Calu3 (cell line): ENCODE results near the gene USP46. TPM values are rescaled to one million over a fixed set of nuclear protein-coding genes. Genes with fewer than 3 reads are reported as not detected.

ENCODE experiments used
- BruUV-seq: library from RNA; stranded (reverse); fragments of 400-500 nt; replicated peaks from 2 replicates; lab custom pipeline; 2021; lab: Mats Ljungman, UMichigan
- CTCF ChIA-PET: fragments of 300-600 bp; sonication (Branson Sonifier 250); formaldehyde crosslinking; loops from one replicate; lab custom pipeline; 2022; ENCODE audit warnings: antibody characterized with exemption; lab: Charles Lee
- DNase-seq: peaks from one replicate; pipeline ENCODE4 v3.0.0; 2022
- H3K27ac Mint-ChIP-seq: one replicate; pipeline ENCODE4 v1.8.0; 2022; ENCODE audit warnings: mixed read lengths; ENCODE audit not compliant: unreplicated experiment
- H3K27me3 Mint-ChIP-seq: one replicate; pipeline ENCODE4 v1.8.0; 2022; ENCODE audit warnings: mixed read lengths; ENCODE audit not compliant: unreplicated experiment
- H3K36me3 Mint-ChIP-seq: one replicate; pipeline ENCODE4 v1.8.0; 2022; ENCODE audit warnings: mild to moderate bottlenecking, moderate library complexity, mixed read lengths; ENCODE audit not compliant: insufficient read depth, unreplicated experiment
- H3K4me1 Mint-ChIP-seq: one replicate; pipeline ENCODE4 v1.8.0; 2022; ENCODE audit warnings: mild to moderate bottlenecking, low read depth, mixed read lengths; ENCODE audit not compliant: unreplicated experiment
- H3K4me3 Mint-ChIP-seq: one replicate; pipeline ENCODE4 v1.8.0; 2022; ENCODE audit warnings: mild to moderate bottlenecking, low read depth, moderate library complexity, mixed read lengths; ENCODE audit not compliant: unreplicated experiment
- H3K9me3 Mint-ChIP-seq: one replicate; pipeline ENCODE4 v1.8.0; 2022; ENCODE audit warnings: low read depth, mixed read lengths; ENCODE audit not compliant: unreplicated experiment
- CTCF ChIP-seq: fragments of 200-600 bp; IDR thresholded peaks from one replicate; pipeline ENCODE4 v1.8.0; 2022; ENCODE audit warnings: antibody characterized with exemption; ENCODE audit not compliant: unreplicated experiment
- intact Hi-C: fragments of 100-400 bp; cut with micrococcal nuclease; formaldehyde crosslinking; loops from one replicate; pipeline ENCODE4 v1.10.0; 2022; ENCODE audit not compliant: unreplicated experiment
- total RNA-seq: library from RNA; stranded (reverse); gene quantifications from 2 replicates; pipeline ENCODE4 v1.2.3, GENCODE V29; 2022

The USP46 gene
- total RNA-seq, 1 experiment from 2014 or later, result 12.5 TPM

DNA sequence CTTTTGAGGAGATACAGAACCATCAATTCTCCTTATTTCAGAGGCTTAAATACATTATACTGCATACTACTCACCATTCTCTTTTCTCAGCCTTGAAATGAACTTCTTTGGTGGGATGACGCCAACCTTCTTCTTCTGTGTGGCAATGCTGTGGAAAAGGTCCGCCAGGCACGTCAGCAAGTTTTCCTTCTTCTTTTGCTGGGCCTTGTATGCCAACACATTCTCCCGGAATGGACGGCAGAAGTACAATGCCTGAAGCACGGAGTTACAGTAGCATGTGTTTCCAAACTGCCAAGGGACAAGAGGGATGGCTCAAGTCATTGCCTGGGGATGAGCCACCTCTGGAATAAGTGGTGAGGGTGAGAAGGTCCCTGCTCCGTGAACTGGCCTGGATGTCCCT lies 31.2 kb downstream of the USP46 start:
- Mint-ChIP-seq H3K27ac (no peak overlapping the region), H3K9me3 (no peaks in the 10 kb centered on the region), H3K36me3 (no peaks in the 10 kb centered on the region), H3K4me1 (no peaks in the 10 kb centered on the region), H3K27me3 (no peaks in the 10 kb centered on the region), H3K4me3 (no peak overlapping the region)
- CTCF ChIA-PET, result no interaction called here
- DNase-seq, result no peak
- no peak for TF ChIP-seq CTCF
- intact Hi-C loops, result no loop called here
- BruUV-seq, result no TSS peak

- intact Hi-C loops, result no loop called here
- Mint-ChIP-seq H3K4me3 (no peak overlapping the region), H3K27ac (no peak overlapping the region), H3K36me3 (no peaks in the 10 kb centered on the region), H3K9me3 (no peaks in the 10 kb centered on the region), H3K27me3 (no peaks in the 10 kb centered on the region), H3K4me1 (no peaks in the 10 kb centered on the region)
- no peak for TF ChIP-seq CTCF
- CTCF ChIA-PET, result no interaction called here
- no peak for DNase-seq
- BruUV-seq, result no TSS peak
Observed at GRCh38 chr4:52625216-52625615, 33.9 kb downstream of the USP46 start.

DNA sequence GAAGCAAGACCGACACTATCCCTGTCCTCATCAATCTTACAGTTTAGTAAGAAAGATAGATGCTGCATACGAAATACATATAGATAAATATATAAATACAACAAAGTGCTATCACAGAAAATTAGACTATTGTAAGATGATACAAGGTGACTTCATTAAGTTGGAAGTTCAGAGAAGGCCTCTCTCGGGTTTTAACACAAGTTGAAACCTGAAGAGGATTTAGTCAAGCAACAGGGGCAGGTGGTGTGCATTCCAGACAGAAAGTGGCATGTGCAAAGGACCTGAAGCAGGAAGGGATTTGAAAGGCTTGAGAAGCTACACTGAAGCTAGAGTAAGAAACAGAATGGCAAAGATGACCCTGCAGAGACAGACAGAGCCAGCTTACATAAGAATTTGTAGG lies 36.5 kb downstream of the USP46 start:
- no peaks in the 10 kb centered on the region for H3K9me3 Mint-ChIP-seq
- no peaks in the 10 kb centered on the region for H3K27me3 Mint-ChIP-seq
- BruUV-seq, result no TSS peak
- H3K36me3 Mint-ChIP-seq, result no peaks in the 10 kb centered on the region
- no peak for DNase-seq
- TF ChIP-seq CTCF, result no peak
- intact Hi-C loops, result no loop called here
- CTCF ChIA-PET, result no interaction called here
- H3K4me1 Mint-ChIP-seq, result no peaks in the 10 kb centered on the region
- no peak overlapping the region for H3K4me3 Mint-ChIP-seq
- H3K27ac Mint-ChIP-seq, result no peak overlapping the region

DNA sequence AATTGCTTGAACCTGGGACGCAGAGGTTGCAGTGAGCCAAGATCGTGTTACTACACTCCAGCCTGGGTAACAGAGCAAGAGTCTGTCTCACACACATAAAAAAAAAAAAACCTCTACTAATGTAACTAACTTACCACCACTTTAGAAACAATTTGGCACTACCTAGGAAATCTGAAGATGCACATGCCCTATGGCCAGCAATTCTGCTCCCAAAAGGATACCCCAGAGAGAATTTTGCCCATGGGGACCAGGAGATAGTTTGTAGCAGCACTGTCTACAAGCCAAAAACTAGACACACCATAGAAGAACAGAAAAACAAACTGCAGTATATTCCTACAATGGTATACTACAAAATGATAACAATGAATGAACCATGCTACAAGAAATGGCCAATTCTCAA lies 37.5 kb downstream of the USP46 start:
- H3K27me3 Mint-ChIP-seq, result no peaks in the 10 kb centered on the region
- intact Hi-C loops, result no loop called here
- H3K4me1 Mint-ChIP-seq, result no peaks in the 10 kb centered on the region
- no peaks in the 10 kb centered on the region for H3K36me3 Mint-ChIP-seq
- H3K4me3 Mint-ChIP-seq, result no peak overlapping the region
- no peak for DNase-seq
- no peak overlapping the region for H3K27ac Mint-ChIP-seq
- no TSS peak for BruUV-seq
- CTCF ChIA-PET, result no interaction called here
- TF ChIP-seq CTCF, result no peak
- H3K9me3 Mint-ChIP-seq, result no peaks in the 10 kb centered on the region

DNA sequence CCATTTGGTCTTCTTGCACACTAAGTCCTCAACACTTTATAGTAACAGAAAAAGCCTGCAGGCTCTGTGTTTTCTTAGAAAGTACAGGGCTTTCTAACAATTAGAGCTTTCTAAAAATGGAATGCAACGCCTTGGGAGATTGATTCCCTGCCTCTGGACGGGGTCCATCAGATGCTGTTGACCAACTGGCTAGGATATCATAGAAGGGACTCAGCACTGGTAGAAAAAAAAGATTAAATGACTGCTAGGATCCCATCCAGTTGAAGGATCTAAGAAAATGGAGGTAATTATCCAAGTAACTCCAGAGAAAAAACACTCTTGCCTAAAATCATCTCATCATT lies 39.5 kb downstream of the USP46 start:
- intact Hi-C loops, result no loop called here
- Mint-ChIP-seq H3K27me3 (no peaks in the 10 kb centered on the region), H3K27ac (no peak overlapping the region), H3K4me1 (no peaks in the 10 kb centered on the region), H3K4me3 (no peak overlapping the region), H3K9me3 (no peaks in the 10 kb centered on the region), H3K36me3 (no peaks in the 10 kb centered on the region)
- no TSS peak for BruUV-seq
- CTCF ChIA-PET, result no interaction called here
- DNase-seq, result no peak
- no peak for TF ChIP-seq CTCF
